B cell (primary cell): ENCODE results near the gene DPCD.
"Not testable (repeated sequence)": the region's sequence is repeated elsewhere in the genome, so short reads cannot be mapped to it uniquely, and the experiment has no call there.

Source experiments
- CTCF ChIP-seq: fragments of 200-600 bp; IDR thresholded peaks from one replicate; pipeline ENCODE4 v1.8.0; 2022; ENCODE audit warnings: antibody characterized with exemption, mild to moderate bottlenecking
- EZH2 ChIP-seq: IDR thresholded peaks from 2 replicates; pipeline ENCODE4 v1.6.1; 2012; ENCODE audit warnings: borderline replicate concordance, low read depth, mild to moderate bottlenecking, moderate library complexity, low read length; ENCODE audit not compliant: insufficient read depth, poor library complexity, severe bottlenecking

DNA sequence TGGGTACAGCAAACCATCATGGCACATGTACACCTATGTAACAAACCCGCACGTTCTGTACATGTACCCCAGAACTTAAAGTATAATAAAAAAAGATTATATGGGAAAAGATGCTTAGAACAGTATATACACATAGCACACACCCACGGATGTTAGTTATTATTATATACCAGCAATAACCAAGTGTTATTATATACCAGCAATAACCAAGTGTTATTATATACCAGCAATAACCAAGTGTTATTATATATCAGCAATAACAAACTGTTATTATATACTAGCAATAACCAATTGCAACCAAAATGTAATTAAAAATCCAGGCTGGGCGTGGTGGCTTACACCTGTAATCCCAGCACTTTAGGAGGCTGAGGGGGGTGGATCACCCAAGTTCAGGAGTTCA is 45.4 kb downstream of the DPCD start:
- not testable (repeated sequence) for TF ChIP-seq CTCF, EZH2
